Tibial nerve (tissue), 4 donors: ENCODE results near the gene MEGF8.

Source experiments
- EP300 ChIP-seq, 2 donors: sonication (generic); formaldehyde crosslinking; IDR thresholded peaks; one replicate each; pipeline ENCODE4 v1.6.1; 2017; ENCODE audit warnings: antibody characterized with exemption in 2 of 2, mild to moderate bottlenecking in 1 of 2
- POLR2A ChIP-seq, 2 donors: fragments of 450-650 bp; IDR thresholded peaks; one replicate each; pipeline ENCODE4 v1.6.1; 2017; ENCODE audit warnings: antibody characterized with exemption in 2 of 2, mild to moderate bottlenecking in 2 of 2, moderate library complexity in 2 of 2
- TF ChIP-seq, protein P1 (sequence below), 5 experiments: fragments of 200-600 bp in 3 of 5; fragments of 450-650 bp in 2 of 5; sonication (generic) in 3 of 5; IDR thresholded peaks; one replicate each; pipeline ENCODE4 v1.5.1; 2016 to 2019; ENCODE audit warnings: antibody characterized with exemption in 5 of 5, mild to moderate bottlenecking in 3 of 5, moderate library complexity in 2 of 5

DNA sequence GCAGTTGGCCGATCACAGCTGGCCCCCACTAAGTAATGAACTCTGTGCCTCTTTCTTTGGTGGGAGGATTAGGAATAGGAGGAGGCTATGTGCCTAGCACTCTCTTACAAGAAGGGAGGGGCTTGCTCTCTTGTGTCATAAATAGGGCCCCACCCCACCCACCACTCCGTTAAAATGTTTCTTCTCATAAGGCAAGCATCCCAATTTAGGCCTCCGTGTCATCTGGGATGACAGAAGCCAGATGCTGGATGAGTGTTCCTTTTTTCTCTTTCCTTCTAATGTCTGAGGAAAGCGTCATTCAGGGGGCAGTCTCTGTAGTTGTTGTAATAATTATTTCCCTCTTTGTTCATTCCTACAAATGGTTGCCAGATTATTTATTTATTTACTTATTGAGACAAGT is 101.9 kb downstream of the MEGF8 start, which contains the start of gene LIPE:
- TF ChIP-seq POLR2A (IDR thresholded peaks at IDR 0.05) (no peak), EP300 (IDR thresholded peaks at IDR 0.05) (no peak)
- TF ChIP-seq, protein P1, sequence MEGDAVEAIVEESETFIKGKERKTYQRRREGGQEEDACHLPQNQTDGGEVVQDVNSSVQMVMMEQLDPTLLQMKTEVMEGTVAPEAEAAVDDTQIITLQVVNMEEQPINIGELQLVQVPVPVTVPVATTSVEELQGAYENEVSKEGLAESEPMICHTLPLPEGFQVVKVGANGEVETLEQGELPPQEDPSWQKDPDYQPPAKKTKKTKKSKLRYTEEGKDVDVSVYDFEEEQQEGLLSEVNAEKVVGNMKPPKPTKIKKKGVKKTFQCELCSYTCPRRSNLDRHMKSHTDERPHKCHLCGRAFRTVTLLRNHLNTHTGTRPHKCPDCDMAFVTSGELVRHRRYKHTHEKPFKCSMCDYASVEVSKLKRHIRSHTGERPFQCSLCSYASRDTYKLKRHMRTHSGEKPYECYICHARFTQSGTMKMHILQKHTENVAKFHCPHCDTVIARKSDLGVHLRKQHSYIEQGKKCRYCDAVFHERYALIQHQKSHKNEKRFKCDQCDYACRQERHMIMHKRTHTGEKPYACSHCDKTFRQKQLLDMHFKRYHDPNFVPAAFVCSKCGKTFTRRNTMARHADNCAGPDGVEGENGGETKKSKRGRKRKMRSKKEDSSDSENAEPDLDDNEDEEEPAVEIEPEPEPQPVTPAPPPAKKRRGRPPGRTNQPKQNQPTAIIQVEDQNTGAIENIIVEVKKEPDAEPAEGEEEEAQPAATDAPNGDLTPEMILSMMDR (IDR thresholded peaks at IDR 0.05): no peak
